Measurements from ENCODE around the gene NRXN3. TPM values are rescaled to one million over a fixed set of nuclear protein-coding genes. Genes with fewer than 3 reads are reported as not detected.

NRXN3 gene
- total and polyA plus RNA-seq, 2 donors (not counting 1 experiment from before 2014, with no cell fraction given) = 0.83 to 34.6 TPM

DNA sequence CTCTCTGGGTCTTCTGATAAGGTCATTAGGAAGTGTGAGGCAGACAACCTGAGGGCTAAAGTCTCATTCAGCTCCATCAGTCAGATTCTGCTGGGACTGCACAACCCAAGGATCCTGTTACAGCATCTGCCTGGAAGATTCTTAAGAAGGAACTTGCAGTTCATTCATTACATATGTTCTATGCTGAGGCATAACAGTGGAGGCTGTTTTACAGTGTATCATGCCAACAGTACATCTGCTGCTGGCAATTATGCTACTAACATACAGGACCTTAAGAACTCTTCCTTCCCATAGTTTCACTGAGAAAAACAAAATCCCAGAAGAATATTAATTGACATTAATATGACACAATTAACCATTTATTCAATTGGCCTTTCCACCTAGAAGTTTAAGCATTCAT is 1072.5 kb downstream of the NRXN3 start:
- H4K20me1 ChIP-seq (ENCODE audit: control insufficient read depth, extremely low read depth, insufficient read depth, low read length) = no peaks in the 10 kb centered on the region
- H3K79me2 ChIP-seq (ENCODE audit: control insufficient read depth, insufficient read depth, low read length) = no peaks in the 10 kb centered on the region
- H2AFZ ChIP-seq (ENCODE audit: low read length) = no peak overlapping the region
- H3K4me2 ChIP-seq (ENCODE audit: extremely low read depth, insufficient read depth, low read length) = no peak overlapping the region
- H3K36me3 ChIP-seq (ENCODE audit: control insufficient read depth, insufficient read depth, low read length) = no peaks in the 10 kb centered on the region
- no peaks in the 10 kb centered on the region for H3K9me3 ChIP-seq (ENCODE audit: control insufficient read depth, insufficient read depth, low read depth, low read length)
- no peak overlapping the region for H3K27ac ChIP-seq (ENCODE audit: insufficient read depth, low read length)
- no peak overlapping the region for H3K9ac ChIP-seq (ENCODE audit: insufficient read depth, low read length)
- no peaks in the 10 kb centered on the region for H3K4me1 ChIP-seq (ENCODE audit: control insufficient read depth, extremely low read depth, insufficient read depth, low read length)
- DNase-seq (ENCODE audit: low read depth in 2 of 2) = no peak
- H3K4me3 ChIP-seq (replicated peaks in 1 of 4; ENCODE audit: control extremely low read depth in 1 of 4, insufficient read depth in 1 of 4, low read depth in 3 of 4, low read length in 4 of 4) = no peak overlapping the region
- no peak for TF ChIP-seq EZH2 (IDR thresholded peaks at IDR 0.05; ENCODE audit: low read length, missing control alignments)
- TF ChIP-seq, protein P1, sequence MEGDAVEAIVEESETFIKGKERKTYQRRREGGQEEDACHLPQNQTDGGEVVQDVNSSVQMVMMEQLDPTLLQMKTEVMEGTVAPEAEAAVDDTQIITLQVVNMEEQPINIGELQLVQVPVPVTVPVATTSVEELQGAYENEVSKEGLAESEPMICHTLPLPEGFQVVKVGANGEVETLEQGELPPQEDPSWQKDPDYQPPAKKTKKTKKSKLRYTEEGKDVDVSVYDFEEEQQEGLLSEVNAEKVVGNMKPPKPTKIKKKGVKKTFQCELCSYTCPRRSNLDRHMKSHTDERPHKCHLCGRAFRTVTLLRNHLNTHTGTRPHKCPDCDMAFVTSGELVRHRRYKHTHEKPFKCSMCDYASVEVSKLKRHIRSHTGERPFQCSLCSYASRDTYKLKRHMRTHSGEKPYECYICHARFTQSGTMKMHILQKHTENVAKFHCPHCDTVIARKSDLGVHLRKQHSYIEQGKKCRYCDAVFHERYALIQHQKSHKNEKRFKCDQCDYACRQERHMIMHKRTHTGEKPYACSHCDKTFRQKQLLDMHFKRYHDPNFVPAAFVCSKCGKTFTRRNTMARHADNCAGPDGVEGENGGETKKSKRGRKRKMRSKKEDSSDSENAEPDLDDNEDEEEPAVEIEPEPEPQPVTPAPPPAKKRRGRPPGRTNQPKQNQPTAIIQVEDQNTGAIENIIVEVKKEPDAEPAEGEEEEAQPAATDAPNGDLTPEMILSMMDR (conservative IDR thresholded peaks at IDR 0.05 in 1 of 2, IDR thresholded peaks at IDR 0.05 in 1 of 2; ENCODE audit: low read depth in 1 of 2, low read length in 2 of 2) = no peak
- no peaks in the 10 kb centered on the region for H3K27me3 ChIP-seq (ENCODE audit: control insufficient read depth, insufficient read depth, low read length)

- no peak overlapping the region for H3K4me3 ChIP-seq (replicated peaks in 1 of 4; ENCODE audit: control extremely low read depth in 1 of 4, insufficient read depth in 1 of 4, low read depth in 3 of 4, low read length in 4 of 4)
- H3K36me3 ChIP-seq (ENCODE audit: control insufficient read depth, insufficient read depth, low read length) = no peaks in the 10 kb centered on the region
- TF ChIP-seq, protein P1 (conservative IDR thresholded peaks at IDR 0.05 in 1 of 2, IDR thresholded peaks at IDR 0.05 in 1 of 2; ENCODE audit: low read depth in 1 of 2, low read length in 2 of 2) = no peak
- no peak for TF ChIP-seq EZH2 (IDR thresholded peaks at IDR 0.05; ENCODE audit: low read length, missing control alignments)
- H2AFZ ChIP-seq (ENCODE audit: low read length) = no peak overlapping the region
- no peaks in the 10 kb centered on the region for H3K79me2 ChIP-seq (ENCODE audit: control insufficient read depth, insufficient read depth, low read length)
- no peak overlapping the region for H3K27ac ChIP-seq (ENCODE audit: insufficient read depth, low read length)
- H3K9ac ChIP-seq (ENCODE audit: insufficient read depth, low read length) = no peak overlapping the region
- no peak overlapping the region for H3K4me2 ChIP-seq (ENCODE audit: extremely low read depth, insufficient read depth, low read length)
- peak in 1 of 2 donors; percentile 3 for DNase-seq (ENCODE audit: low read depth in 2 of 2)
- H4K20me1 ChIP-seq (ENCODE audit: control insufficient read depth, extremely low read depth, insufficient read depth, low read length) = no peaks in the 10 kb centered on the region
- H3K4me1 ChIP-seq (ENCODE audit: control insufficient read depth, extremely low read depth, insufficient read depth, low read length) = no peaks in the 10 kb centered on the region
- no peaks in the 10 kb centered on the region for H3K9me3 ChIP-seq (ENCODE audit: control insufficient read depth, insufficient read depth, low read depth, low read length)
- no peaks in the 10 kb centered on the region for H3K27me3 ChIP-seq (ENCODE audit: control insufficient read depth, insufficient read depth, low read length)
These were observed 1076.0 kb downstream of the NRXN3 start for GRCh38 chr14:79246173-79246572.

GRCh38 chr14:79248126-79248525 is 1078.0 kb downstream of the NRXN3 start:
- Histone ChIP-seq H3K27ac (ENCODE audit: insufficient read depth, low read length) (no peak overlapping the region), H3K9me3 (ENCODE audit: control insufficient read depth, insufficient read depth, low read depth, low read length) (no peaks in the 10 kb centered on the region), H4K20me1 (ENCODE audit: control insufficient read depth, extremely low read depth, insufficient read depth, low read length) (no peaks in the 10 kb centered on the region), H3K27me3 (ENCODE audit: control insufficient read depth, insufficient read depth, low read length) (no peaks in the 10 kb centered on the region), H3K36me3 (ENCODE audit: control insufficient read depth, insufficient read depth, low read length) (no peaks in the 10 kb centered on the region), H3K9ac (ENCODE audit: insufficient read depth, low read length) (no peak overlapping the region), H3K79me2 (ENCODE audit: control insufficient read depth, insufficient read depth, low read length) (no peaks in the 10 kb centered on the region), H2AFZ (ENCODE audit: low read length) (no peak overlapping the region), H3K4me3 (replicated peaks in 1 of 4; ENCODE audit: control extremely low read depth in 1 of 4, insufficient read depth in 1 of 4, low read depth in 3 of 4, low read length in 4 of 4) (no peak overlapping the region), H3K4me2 (ENCODE audit: extremely low read depth, insufficient read depth, low read length) (no peak overlapping the region), H3K4me1 (ENCODE audit: control insufficient read depth, extremely low read depth, insufficient read depth, low read length) (no peaks in the 10 kb centered on the region)
- TF ChIP-seq EZH2 (IDR thresholded peaks at IDR 0.05; ENCODE audit: low read length, missing control alignments) = no peak
- TF ChIP-seq, protein P1 (conservative IDR thresholded peaks at IDR 0.05 in 1 of 2, IDR thresholded peaks at IDR 0.05 in 1 of 2; ENCODE audit: low read depth in 1 of 2, low read length in 2 of 2) = no peak
- DNase-seq (ENCODE audit: low read depth in 2 of 2) = peak in 1 of 2 donors; percentile 36

All from fibroblast of lung (primary cell).